ENCODE measurements around the gene ZSCAN12. TPM values are rescaled to one million over a fixed set of nuclear protein-coding genes. Genes with fewer than 3 reads are reported as not detected.

Gene ZSCAN12
- total and polyA plus RNA-seq, 2 of the 13 experiments (the other 11 are each of a cell fraction or from before 2014, with no cell fraction given): 2.8 to 8.9 TPM

- TF ChIP-seq ZNF800 (CRISPR knock-in tag; IDR thresholded peaks at IDR 0.05) (peak; percentile 87), ZBTB42 (CRISPR knock-in tag; IDR thresholded peaks at IDR 0.05) (no peak; the same call in 1 of the 2 replicates), YY1 (IDR thresholded peaks at IDR 0.05; ENCODE audit: insufficient read depth, insufficient replicate concordance, low read depth, low read length) (peak; percentile 84), ZBED4 (CRISPR knock-in tag; IDR thresholded peaks at IDR 0.05; ENCODE audit: borderline replicate concordance) (peak; percentile 97), CERS6 (CRISPR knock-in tag; IDR thresholded peaks at IDR 0.05) (no peak), ZNF569 (CRISPR knock-in tag; IDR thresholded peaks at IDR 0.05; ENCODE audit: borderline replicate concordance) (no peak), HMGXB4 (CRISPR knock-in tag; IDR thresholded peaks at IDR 0.05; ENCODE audit: borderline replicate concordance in 1 of 2, low read depth in 1 of 2) (peak; percentile 100), ZNF672 (CRISPR knock-in tag; IDR thresholded peaks at IDR 0.05) (no peak), HMGA1 (CRISPR knock-in tag; conservative IDR thresholded peaks at IDR 0.05) (no peak), ZSCAN25 (CRISPR knock-in tag; IDR thresholded peaks at IDR 0.05) (peak; percentile 73), KAT7 (CRISPR knock-in tag; IDR thresholded peaks at IDR 0.05; ENCODE audit: borderline replicate concordance) (peak; percentile 98), ZNF746 (CRISPR knock-in tag; IDR thresholded peaks at IDR 0.05) (peak; percentile 93), ZNF451 (CRISPR knock-in tag; IDR thresholded peaks at IDR 0.05) (peak; percentile 95), MEIS2 (CRISPR knock-in tag; IDR thresholded peaks at IDR 0.05) (peak; percentile 62; the same call in 1 of the 2 replicates), CBX2 (IDR thresholded peaks at IDR 0.05; ENCODE audit: low read depth, low read length) (no peak), CBX2 (CRISPR knock-in tag; IDR thresholded peaks at IDR 0.05; ENCODE audit: low read depth) (peak; percentile 34; the same call in 1 of the 2 replicates), ATF3 (CRISPR knock-in tag; IDR thresholded peaks at IDR 0.05) (peak; percentile 69; the same call in 1 of the 2 replicates), ERF (CRISPR knock-in tag; IDR thresholded peaks at IDR 0.05) (peak; percentile 92)
These were observed at the start of gene ZSCAN12 (continued) for GRCh38 chr6:28399350-28400121.

All from HepG2 (cell line).